ENCODE measurements around the gene DEFB125.

DNA sequence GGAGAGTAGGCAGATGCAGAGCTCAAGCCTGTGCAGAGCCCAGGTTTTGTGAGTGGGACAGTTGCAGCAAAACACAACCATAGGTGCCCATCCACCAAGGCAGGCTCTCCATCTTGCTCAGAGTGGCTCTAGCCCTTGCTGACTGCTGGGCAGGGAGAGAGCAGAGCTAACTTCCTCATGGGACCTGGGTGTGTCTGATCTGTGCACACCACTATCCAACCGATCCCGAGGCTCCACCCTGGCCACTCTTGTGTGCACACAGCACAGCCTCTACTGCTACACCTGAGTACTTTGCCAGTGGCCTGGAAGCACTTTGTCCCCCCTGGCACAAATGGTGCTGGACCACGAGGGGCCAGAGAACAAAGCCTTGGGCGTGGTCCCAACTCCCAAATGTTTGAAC lies 7.9 kb upstream of the DEFB125 start:
- TF ChIP-seq, protein P1, sequence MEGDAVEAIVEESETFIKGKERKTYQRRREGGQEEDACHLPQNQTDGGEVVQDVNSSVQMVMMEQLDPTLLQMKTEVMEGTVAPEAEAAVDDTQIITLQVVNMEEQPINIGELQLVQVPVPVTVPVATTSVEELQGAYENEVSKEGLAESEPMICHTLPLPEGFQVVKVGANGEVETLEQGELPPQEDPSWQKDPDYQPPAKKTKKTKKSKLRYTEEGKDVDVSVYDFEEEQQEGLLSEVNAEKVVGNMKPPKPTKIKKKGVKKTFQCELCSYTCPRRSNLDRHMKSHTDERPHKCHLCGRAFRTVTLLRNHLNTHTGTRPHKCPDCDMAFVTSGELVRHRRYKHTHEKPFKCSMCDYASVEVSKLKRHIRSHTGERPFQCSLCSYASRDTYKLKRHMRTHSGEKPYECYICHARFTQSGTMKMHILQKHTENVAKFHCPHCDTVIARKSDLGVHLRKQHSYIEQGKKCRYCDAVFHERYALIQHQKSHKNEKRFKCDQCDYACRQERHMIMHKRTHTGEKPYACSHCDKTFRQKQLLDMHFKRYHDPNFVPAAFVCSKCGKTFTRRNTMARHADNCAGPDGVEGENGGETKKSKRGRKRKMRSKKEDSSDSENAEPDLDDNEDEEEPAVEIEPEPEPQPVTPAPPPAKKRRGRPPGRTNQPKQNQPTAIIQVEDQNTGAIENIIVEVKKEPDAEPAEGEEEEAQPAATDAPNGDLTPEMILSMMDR (conservative IDR thresholded peaks at IDR 0.05), result no peak
- no peak for TF ChIP-seq ZFX (IDR thresholded peaks at IDR 0.05)

Data from C4-2B (cell line).